HG03097 (cell line): ENCODE measurements around the gene TACR2.

Experiments used
- ATAC-seq: cut with Tn5 transposase; IDR thresholded peaks from one replicate; pipeline ENCODE4 v1.9.1; 2021; ENCODE audit not compliant: unreplicated experiment, low FRiP score

TACR2 gene

DNA sequence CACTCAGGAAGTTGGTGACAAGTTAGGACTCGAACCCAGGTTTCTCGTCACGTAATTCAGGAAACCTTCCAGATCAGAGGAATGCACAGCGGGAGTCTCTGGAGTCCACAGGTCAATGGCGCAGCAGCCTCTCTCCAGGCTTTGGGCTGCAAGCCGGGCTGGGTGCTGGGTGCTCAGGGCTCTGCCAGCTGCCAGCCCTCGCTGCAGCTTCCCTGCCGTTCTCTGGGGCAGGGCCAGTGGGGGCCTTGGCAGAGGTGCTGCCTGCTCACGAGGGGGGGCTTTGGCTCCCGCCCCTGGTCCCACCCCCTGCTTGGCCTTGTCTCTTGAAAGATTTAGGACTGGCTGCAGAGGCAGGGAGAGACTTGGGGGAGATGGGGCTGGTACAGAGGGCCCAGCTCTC is at the start of gene TACR2:
Gene TACR2, minus strand, starts transcription at position 224 of the 400 bp plus-strand sequence. CDS start 595 bp downstream, outside the sequence.
- no peak for ATAC-seq

DNA sequence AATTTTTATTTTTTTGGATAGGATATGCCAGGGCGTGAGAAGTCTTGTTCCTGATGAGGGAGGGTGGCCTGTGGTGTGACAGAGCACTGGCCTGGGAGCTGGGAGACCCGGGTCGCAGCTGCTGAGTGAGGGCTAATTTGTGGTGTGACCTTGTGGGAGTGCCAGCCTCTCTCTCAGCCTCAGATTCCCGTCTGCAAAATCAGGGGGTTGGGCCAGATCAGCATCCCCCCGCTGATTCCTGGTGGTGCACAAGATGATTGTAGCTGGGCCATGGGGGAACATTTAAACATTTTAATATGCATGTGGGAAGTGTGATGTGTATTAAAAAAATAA is 49.4 kb upstream of the TACR2 start:
- ATAC-seq = no peak

DNA sequence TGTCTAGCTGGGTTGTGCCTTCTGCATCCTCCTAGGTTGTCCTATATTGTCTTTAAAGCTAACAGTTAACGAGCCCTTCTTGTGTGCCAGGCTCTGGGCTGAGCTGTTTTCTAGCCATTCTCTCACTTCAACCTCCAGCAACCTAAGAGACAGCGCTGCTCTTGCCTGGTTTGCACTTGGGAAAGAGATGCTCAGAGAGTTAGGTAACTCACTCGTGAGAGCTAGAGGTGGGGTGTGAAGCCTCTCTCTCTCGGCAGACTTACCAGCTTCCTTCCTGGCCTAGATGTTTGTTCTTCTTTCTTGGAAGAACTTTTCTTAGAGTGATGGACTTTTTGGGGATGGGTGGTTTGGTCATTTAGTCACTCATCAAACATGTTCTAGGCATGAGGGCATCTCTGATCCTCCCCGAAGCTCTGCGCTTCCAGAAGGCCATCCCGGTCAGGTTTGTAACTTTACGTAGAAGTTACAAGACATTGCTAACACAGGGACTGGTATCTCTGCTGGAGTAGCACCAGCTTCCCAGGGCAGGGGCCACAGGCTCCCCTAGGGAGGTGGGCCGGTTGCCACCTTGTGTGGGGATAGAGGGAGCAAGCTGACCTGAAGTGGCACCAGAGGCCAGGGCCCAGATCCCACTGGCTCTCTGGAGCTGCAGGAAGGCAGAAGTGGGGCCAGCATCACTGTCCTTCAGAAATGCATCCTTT is 48.9 kb upstream of the TACR2 start:
- no peak for ATAC-seq

DNA sequence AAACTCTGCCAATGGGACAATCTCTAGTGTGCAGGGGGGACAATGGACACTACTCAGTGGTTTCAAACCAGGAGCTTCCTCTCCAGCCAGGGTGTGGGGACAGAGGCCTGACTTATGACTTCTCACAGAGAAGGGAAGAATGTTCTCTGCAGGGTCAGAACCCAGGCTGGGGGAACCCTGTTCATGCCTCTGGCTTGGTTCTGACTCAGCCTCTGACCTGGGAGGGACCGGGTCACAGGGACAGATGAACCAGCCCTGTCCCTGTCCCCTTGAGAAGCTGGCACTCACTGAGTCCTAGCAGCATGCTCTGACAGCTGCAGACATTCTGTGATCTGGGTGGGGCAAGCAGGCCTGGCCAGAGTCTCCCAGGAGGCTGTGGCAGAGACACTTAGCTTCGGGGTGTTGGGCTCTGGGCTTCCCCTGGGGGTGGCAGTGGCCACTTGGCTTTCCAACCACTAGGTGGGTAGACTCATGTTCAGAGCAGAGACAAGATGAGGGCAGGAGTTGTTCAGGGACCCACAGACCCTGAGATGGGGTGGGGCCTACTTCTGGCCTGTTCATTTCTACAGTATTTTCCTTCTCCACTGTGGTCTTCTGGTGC is 48.2 kb upstream of the TACR2 start:
- no peak for ATAC-seq

DNA sequence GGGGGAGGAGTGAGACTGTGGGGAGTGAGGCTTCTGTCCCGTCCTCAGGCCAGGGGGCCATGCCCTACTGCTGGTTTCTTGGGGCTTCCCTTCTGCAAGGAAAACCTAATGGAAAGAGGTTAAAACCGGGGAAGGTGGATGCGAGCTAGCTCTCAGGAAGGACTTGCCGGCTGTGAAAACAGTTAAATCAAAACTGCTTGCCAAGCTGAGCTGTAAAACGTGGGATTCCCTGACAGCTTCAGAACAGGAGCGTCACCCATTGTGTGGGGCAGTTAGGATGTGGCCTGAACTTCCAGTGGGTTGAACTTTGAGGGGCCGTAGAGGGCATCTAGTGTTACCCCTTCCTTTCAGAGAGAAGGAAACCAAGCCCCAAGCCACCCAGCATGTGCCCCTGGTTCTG is 47.7 kb upstream of the TACR2 start:
- ATAC-seq = no peak

DNA sequence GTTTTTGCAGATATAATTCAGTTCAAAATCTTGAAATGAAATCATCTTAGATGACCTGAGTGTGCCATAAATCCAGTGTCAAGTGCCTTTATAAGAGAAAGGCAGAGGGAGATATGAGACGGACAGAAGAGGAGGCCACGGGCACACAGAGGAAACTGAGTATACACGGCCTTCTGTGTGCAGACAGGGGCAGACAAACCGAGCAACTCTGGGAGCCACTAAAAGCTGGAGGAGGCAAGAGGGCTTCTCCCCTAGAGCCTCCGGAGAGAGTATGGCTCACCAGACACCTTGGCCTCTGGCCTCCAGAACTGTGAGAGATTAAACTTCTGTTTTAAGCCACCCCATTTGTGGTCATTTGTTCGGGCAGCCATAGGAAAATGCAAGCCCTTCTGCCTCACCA is 47.2 kb upstream of the TACR2 start:
- no peak for ATAC-seq

DNA sequence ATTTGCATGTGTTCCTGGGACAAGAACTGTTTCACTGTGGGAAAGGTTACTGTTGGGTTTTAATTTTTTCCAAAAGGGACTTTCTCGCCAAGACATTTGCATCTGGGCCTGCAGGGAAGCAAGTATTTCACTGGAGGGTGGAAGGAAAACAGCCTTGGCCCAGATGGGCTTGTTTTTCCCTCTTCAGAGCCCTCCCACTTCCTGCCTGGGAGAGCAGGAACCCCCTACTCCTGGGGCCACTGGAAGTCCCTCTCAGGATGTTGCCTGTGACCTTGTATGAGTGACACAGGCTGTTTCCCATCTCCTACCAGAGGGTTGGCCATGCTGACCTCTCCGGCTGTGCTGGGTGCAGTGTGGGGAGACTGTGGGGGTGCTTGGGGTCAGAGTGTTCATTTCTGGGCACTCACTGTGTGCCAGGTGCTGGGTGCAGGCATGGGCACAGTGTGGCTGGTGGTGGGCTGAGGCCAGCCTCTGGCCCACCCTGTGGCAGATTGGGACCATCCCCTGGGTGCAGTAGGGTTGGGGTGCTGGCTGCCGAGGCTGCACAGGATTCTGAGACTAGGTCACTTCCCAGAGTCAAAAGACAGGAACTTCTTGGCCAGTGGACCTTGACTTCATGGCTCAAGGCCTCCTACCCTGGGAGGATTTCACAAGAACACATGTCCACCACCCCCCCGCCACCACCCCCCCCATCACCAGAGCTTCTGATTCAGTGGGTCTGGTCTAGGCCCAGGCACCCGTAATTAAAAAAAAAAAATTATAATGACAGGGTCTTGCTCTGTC is 44.7 kb upstream of the TACR2 start:
- no peak for ATAC-seq

DNA sequence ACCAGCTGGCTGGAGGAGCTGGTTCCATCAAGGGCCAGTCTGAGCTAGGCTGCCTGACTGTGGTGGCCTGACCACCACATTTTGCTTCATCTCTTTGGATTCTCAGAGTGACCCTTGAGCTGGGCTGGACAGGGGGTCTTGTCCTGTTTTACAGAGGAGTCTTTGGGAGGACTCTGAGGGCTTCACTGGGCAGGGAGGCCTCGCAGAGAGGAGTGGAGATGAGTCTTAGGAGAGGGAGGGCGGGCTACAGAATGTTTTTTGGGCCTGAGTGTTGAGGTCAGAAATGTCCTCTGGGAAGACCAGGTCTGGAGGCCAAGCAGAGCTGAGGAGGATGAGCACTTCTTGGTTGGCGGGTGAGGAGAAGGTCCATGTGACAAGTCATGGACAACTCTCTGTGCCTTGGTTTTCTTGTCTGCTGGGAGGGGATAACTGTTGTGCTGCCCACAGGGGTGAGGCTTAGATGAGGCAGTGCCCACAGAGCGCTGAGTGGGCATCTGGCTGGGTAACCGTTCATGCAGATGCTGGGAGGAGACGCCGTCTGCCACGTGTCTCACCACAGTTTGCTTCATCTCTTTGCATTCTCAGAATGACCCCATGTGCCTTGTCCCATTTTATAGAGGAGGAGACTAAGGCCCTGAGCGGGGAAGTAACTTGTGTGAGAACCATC is 44.0 kb upstream of the TACR2 start:
- no peak for ATAC-seq

DNA sequence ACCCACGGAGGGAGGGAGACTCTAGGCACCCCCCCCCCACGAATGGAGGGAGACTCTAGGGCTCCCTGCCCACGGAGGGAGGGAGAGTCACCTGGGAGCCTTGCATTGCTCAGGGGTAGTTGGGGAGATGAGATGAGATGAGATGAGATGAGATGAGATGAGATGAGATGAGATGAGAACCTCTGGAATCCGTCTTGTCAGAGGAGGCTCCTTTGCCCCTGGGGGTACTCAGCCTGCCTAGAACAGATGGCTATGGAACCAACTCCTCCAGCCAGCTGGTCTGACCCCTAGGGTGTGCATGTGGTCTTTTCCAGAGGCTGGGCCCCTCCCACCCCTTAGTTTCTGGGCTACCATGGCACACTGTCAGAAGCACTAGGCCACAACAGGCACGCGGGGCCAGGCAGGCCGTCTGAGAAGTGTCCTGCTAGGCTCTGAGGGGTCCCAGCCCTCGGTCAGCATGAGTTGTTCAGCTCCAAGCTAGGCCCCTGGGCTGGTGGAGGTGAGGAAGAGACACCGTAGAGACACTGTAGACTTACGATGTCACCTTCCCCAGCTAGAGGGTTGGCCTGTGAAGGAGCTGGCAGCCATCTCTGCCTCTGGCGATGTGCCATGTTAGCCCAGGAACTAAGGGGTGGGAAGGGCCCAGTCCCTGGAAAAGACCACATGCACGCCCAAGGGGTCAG is 43.3 kb upstream of the TACR2 start:
- ATAC-seq = no peak

DNA sequence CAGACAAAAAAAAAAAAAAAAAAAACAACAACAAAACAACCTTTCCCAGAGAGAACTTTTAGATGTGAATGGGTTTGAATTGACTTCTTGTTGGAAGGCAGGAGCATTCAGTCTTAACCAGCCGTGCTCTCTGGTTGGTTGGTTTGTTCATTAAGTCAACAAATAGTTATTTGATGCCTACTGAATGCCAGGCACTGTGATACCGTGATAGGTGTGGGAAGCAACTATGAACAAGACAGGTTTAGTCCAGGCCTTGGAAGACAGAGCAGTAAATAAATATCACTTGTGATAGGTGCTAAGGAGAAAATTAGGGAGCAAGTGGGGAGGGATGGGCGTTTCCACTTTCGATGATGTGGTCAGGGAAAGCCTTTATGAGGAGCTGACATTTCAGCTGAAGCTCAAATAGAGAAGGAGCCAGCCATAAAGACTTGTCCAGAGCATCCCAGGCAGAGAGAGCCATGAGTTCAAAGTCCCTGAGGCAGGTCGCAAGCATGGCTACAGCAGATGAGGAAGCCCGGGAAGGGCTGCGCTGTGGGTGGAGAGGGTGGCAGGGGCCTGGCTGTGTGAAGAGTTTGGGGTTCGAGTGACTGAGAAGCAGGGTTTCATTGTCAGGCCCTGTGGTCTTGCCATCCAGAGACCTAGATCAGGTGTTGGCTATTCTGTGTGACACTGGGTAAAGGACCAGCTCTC is 42.5 kb upstream of the TACR2 start:
- no peak for ATAC-seq

DNA sequence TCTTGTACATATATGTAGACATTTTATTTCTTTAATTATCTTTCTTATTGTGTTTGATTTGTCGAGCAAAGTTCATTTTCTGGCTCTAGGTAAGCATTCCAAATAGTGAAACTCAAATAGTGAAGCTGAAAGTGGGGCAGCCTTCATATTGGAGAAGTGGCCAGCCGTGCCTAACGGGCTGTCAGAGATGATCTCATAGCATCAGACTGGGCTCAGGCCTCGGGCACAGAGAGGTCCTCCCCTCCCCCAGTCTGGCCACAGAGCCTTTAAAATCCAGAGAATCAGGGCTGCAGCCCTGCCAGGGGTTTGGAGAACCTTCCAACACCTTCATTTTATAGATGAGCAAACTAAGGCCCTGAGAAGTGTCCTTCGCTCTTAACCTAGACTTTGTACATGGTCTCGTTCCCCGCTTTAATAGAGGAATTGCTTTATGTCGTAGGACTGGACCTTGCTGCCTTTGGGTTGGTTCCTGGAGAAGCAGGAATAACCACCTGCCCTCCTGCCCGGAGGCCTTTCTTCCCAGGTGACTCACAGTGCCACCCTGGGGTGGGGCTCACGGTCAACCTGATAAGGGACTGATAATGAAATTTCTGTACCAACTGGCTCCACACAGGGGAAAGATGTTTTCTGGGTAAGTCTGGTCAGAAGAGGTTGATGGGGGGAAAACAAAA is 41.8 kb upstream of the TACR2 start:
- ATAC-seq = no peak

DNA sequence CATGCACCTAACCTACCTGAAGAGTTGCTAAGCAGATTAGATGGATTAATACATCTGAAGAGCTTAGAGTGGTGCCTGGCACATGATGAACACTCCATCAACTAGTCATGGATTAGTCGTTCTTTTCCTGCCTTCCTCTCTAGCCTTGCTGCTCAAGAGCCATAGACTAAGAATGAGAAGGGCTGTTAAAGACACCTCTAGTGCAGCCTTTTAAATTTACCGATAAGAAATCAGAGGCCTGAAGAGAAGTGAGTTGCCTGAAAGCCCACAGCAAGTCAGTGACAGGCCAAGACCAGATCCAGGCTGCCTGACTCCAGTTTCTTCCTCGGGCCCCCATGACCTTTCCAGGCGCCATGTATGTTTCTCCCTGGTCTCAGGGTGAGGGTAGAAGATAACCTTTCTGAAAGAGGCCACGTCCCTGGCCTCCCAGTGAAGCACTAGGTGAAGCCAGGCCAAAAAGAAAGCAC is 41.1 kb upstream of the TACR2 start:
- ATAC-seq = no peak

DNA sequence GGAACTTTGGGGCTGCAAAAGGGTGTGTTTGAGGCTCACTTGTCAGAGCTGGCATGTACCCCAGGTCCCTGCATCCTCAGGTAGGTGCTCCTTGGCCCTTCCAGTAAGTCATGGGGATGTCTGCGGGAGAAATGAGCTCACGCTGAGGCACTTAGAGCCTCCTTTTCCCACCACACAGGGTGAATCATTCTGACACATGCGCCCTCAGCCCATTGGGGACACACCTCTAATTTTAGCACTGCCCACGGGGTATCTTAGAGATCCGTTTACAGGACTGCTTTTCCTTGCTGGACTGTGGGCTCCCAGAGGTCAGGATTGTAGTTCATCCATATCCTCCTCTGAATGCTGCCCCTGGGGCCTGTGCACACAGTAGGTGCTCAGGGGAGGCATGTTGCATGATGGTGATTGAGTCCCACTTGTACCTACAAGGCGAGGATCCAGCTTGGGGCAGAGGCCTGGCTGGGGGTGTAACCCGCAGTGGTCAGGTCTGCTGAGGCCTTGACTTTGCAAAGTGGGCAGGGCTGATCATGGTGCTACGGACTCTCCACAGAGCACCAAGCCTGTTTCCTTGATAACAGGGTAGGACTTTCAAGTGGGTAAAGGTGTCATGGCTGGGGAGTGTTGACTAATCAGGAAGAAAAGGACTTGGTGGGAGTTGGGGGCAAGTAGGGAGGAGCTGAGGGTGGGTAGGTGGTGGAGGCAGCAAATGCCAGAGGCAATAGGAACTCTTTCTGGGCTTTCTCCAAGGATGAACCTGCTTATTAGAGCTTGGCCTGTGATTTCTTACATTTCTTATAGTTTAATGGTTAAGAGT is 40.4 kb upstream of the TACR2 start:
- no peak for ATAC-seq

DNA sequence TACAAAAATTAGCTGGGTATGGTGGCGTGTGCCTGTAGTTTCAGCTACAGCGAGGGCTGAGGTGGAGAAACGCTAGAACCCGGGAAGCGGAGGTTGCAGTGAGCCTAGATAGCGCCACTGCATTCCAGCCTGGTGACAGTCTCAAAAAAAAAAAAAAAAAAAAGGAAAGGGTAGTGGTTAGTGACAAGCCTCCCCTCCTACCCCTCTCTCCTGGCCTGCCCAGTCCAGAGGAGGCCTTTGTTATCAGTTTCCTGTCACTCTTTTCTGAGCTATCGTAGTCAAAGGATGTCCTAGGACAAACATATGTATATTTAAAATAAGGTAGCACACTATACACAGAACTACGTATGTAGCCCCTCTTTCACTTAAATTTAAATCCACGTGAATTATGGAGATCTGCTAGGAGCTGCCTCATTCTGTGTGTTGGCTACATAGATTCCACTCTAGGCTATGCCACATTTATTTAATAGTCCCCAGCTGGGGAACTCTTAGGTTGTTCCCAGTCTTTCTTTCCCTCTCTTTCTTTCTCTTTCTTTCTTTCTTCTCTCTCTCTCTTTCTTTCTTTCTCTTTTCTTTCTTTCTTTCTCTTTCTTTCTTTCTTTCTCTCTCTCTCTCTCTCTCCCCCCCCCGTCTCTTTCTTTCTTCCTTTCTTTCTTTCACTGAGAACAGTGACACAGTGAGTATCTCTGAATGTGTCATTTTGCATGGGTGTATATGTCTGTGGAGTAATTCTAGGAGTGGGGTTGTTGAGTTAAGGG is 38.5 kb upstream of the TACR2 start:
- no peak for ATAC-seq

DNA sequence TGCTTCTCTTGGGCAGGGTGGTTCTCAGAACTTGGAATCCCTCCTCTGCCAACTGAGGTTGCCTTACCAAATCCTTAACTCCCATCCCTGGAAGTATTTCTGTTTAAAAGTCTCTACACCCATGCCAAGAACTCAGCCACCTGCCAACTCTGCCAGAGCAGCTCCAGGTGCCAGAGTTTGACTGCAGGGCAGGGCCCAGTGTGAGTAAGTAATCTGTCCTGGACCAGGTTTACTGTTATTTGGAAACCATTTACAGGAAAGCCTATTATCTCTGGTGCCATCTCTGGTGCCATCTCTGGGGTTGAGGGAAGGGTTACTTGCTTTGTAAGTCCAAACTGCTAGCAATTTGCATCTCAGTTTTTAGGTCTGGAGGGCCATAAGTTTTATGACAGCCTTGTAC is 37.1 kb upstream of the TACR2 start:
- no peak for ATAC-seq

DNA sequence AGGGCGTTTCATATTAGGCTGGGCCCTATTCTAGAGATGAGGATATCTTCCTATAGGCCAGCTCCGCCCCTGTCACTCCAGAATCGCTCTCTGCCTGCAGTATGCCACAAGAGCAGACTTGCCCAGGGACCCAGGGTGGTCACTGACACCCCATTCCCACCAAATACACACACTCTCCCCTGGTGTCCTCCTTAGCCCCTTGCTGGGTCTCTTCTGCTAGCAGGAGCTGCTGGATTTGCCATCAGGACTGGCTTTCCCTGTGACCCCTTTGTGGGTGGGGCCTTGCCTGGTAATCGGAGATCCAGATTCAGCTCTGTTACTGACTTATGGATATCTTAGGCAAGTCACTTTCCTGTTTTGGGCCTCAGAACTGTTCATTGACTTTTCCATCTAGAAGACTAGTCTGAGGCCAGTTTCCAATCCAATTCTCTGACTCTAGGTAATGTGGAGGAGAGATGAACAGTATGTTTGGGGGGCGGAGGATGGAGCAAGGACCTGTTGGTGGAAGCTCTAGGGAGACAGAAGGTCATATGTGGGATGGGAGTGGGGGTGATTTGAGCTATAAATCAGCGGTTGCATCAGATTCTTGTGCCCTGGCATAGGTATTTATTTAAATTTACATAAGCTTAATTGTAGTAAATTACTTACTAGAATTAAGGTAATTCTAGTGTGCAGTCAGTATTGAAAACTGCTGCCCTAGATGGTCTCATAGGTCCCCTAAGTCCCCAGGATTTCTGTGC is 36.1 kb upstream of the TACR2 start:
- ATAC-seq = no peak

DNA sequence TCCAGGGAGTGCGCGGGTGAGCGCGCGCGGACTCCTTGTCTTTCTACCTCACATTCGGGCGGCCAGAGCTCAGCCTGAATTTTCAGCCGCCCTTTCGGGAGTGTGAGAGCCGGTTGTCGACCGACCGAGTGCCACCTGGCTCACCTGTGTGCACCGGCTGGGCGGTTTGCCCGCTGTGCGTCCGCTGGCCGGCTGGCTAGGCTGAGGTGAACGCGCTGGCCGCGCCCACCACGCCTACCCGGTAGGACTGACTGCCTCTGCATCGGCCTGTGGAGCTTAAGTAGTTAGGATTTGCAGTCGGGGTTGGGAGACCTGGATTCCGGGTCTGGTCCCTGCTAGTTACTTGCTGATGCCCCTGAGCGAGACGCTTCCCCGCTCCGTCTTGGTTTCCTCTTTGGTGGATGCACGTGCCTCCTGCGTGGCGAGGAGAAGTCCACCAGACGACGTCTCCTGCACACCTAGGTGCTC is 35.1 kb upstream of the TACR2 start:
- no peak for ATAC-seq
